K562 (cell line): ENCODE measurements around the gene HGS. TPM values are rescaled to one million over a fixed set of nuclear protein-coding genes. Genes with fewer than 3 reads are reported as not detected.

Source experiments
- ATAC-seq: fragments of 200-7000 bp; cut with Tn5 transposase; 3 replicates; pipeline ENCODE4 v1.9.1; 2020; ENCODE audit warnings: moderate library complexity
- BruUV-seq: library from RNA; stranded (reverse); fragments of 400-500 nt; replicated peaks from 2 replicates; lab custom pipeline; 2021; lab: Mats Ljungman, UMichigan
- CTCF ChIA-PET: fragments of 300-600 bp; formaldehyde crosslinking; extraction: SDS; loops from one replicate; lab custom pipeline; 2021; ENCODE audit warnings: low intra/inter-chr PET ratio; lab: Yijun Ruan, JAX
- POLR2A ChIA-PET: fragments of 300-600, 350-650 bp; sonication (Branson Sonifier 250); formaldehyde crosslinking; extraction: SDS; loops from one replicate; lab custom pipeline; 2021; ENCODE audit warnings: antibody characterized with exemption, inconsistent platforms; lab: Yijun Ruan, JAX
- DNase-seq, 4 experiments: peaks; one replicate each; pipeline versions ENCODE4 v3.0.0 to v3.0.0-alpha.2; 2011 to 2018; ENCODE audit warnings: low spot score in 3 of 4, mixed read lengths in 3 of 4; ENCODE audit errors: extremely low read depth in 1 of 4
- FAIRE-seq: peaks from 2 replicates; lab custom pipeline; 2011; peaks lifted over from hg19 to GRCh38; lab: Jason Lieb, UNC
- H2AFZ ChIP-seq: 2 replicates; pipeline ENCODE4 v1.6.0; 2011; ENCODE audit warnings: low read depth, low read length, control low read depth, inconsistent platforms
- H3K27ac ChIP-seq: fragments of 200-600 bp; 3 replicates; pipeline ENCODE4 v1.8.0; 2011; ENCODE audit warnings: low read depth, mild to moderate bottlenecking, control low read depth, inconsistent platforms, low read length, moderate library complexity, mixed read lengths; ENCODE audit errors: extremely low read depth
- H3K27me3 ChIP-seq, 2 experiments: fragments of 300-600 bp in 1 of 2; 2 replicates in 1 of 2; 3 replicates in 1 of 2; pipeline versions ENCODE4 v1.6.0 to v1.8.0; 2011; ENCODE audit warnings: inconsistent platforms in 2 of 2, low read length in 2 of 2, mild to moderate bottlenecking in 1 of 2, mixed read lengths in 1 of 2, moderate library complexity in 1 of 2; ENCODE audit not compliant: control insufficient read depth in 2 of 2, insufficient read depth in 2 of 2
- H3K36me3 ChIP-seq: fragments of 300-600 bp; 3 replicates; pipeline ENCODE4 v1.8.0; 2011; ENCODE audit warnings: mild to moderate bottlenecking, low read length, inconsistent platforms; ENCODE audit not compliant: control insufficient read depth, insufficient read depth
- H3K4me1 ChIP-seq, 2 experiments: fragments of 200-600 bp in 1 of 2; replicated peaks in 1 of 2; 2 replicates in 1 of 2; 3 replicates in 1 of 2; pipeline versions ENCODE4 v1.5.1 to v1.8.0; 2011; ENCODE audit warnings: inconsistent platforms in 2 of 2, low read length in 2 of 2, mild to moderate bottlenecking in 1 of 2, mixed read lengths in 1 of 2, moderate library complexity in 1 of 2; ENCODE audit not compliant: control insufficient read depth in 2 of 2, insufficient read depth in 2 of 2
- H3K4me2 ChIP-seq: 2 replicates; pipeline ENCODE4 v1.6.1; 2011; ENCODE audit warnings: low read length, control low read depth, inconsistent platforms, mixed read lengths; ENCODE audit not compliant: insufficient read depth
- H3K4me3 ChIP-seq: fragments of 200-600 bp; sonication (generic), shearing (Covaris generic); 2 replicates; pipeline ENCODE4 v1.5.1; 2016; ENCODE audit warnings: control low read depth, inconsistent platforms
- H3K79me2 ChIP-seq: fragments of 200-600 bp; 3 replicates; pipeline ENCODE4 v1.8.0; 2011; ENCODE audit warnings: low read length, inconsistent platforms; ENCODE audit not compliant: control insufficient read depth, insufficient read depth
- H3K9ac ChIP-seq, 2 experiments: 2 replicates each; pipeline versions ENCODE4 v1.6.0 to v1.6.1; 2011; ENCODE audit warnings: low read depth in 2 of 2, low read length in 2 of 2, control low read depth in 1 of 2, inconsistent platforms in 1 of 2, mild to moderate bottlenecking in 1 of 2, mixed read lengths in 1 of 2; ENCODE audit not compliant: insufficient read depth in 1 of 2
- H3K9me1 ChIP-seq: one replicate; pipeline ENCODE4 v1.6.0; 2011; ENCODE audit warnings: inconsistent platforms, mild to moderate bottlenecking, low read length, moderate library complexity; ENCODE audit not compliant: control insufficient read depth, insufficient read depth
- H3K9me3 ChIP-seq: replicated peaks from 2 replicates; pipeline ENCODE4 v1.5.1; 2011; ENCODE audit warnings: low read depth, low read length, inconsistent platforms; ENCODE audit not compliant: control insufficient read depth, insufficient read depth
- H4K20me1 ChIP-seq: replicated peaks from 2 replicates; pipeline ENCODE4 v1.6.1; 2011; ENCODE audit warnings: low read length, inconsistent platforms, mixed read lengths; ENCODE audit not compliant: control insufficient read depth, insufficient read depth
- ETV6 ChIP-seq, 3 experiments: fragments of 150-350 bp in 1 of 3; sonication (generic) in 1 of 3; formaldehyde crosslinking in 1 of 3; IDR thresholded peaks; 2 replicates each; pipeline versions ENCODE4 v1.6.1 to v1.8.0; 2014 to 2022; ENCODE audit warnings: borderline replicate concordance in 2 of 3, low read depth in 2 of 3, antibody characterized with exemption in 1 of 3, low read length in 1 of 3, mild to moderate bottlenecking in 1 of 3, missing genetic modification reagents in 1 of 3
- SP1 ChIP-seq: sonication (generic); formaldehyde crosslinking; IDR thresholded peaks from 2 replicates; pipeline ENCODE4 v1.8.1; 2022; ENCODE audit warnings: mild to moderate bottlenecking, missing genetic modification reagents
- TCF3 ChIP-seq: sonication (generic); formaldehyde crosslinking; IDR thresholded peaks from 2 replicates; pipeline ENCODE4 v1.4.0; 2020; ENCODE audit warnings: mild to moderate bottlenecking, missing genetic modification reagents
- ZNF184 ChIP-seq: sonication (generic); formaldehyde crosslinking; IDR thresholded peaks from 2 replicates; pipeline ENCODE4 v1.5.0; 2020; ENCODE audit warnings: missing genetic modification reagents
- WGBS: fragments of 100-300 bp; shearing (Covaris generic); methylation state at CpG from one replicate; pipeline ENCODE4 v1.1.6; 2016; ENCODE audit warnings: low coverage, mixed read lengths; ENCODE audit not compliant: insufficient coverage; ENCODE audit errors: missing lambda C conversion rate; 5-methylcytosine and 5-hydroxymethylcytosine counted together
- in situ Hi-C: fragments of 300-500 bp; cut with MboI; formaldehyde crosslinking; loops from 4 replicates; pipeline ENCODE4 v1.15.0; 2018; ENCODE audit warnings: inconsistent platforms, mixed read lengths
- intact Hi-C: fragments of 100-400 bp; cut with micrococcal nuclease; formaldehyde crosslinking; loops from 2 replicates; pipeline ENCODE4 v1.14.2; 2022
- polyA plus RNA-seq, 8 experiments: library from polyadenylated mRNA; depleted of rRNA in 4 of 8; stranded (reverse) in 5 of 8; unstranded in 3 of 8; fragments of >200 nt; fragmentation: Nextera tagmentation in 2 of 8; fragmentation: Illumina TruSeq in 1 of 8; extraction: Ambion mirVana in 2 of 8; extraction: Trizol in 1 of 8; gene quantifications; 2 replicates each; pipeline versions ENCODE4 v1.2.1 to v1.2.3, GENCODE V29; 2011 to 2014; ENCODE audit warnings: inconsistent platforms in 1 of 8, missing spikeins in 1 of 8
- total RNA-seq, 7 experiments: library from RNA; depleted of rRNA in 6 of 7; stranded (reverse); fragments of >200 nt in 6 of 7; fragmentation: Illumina TruSeq in 2 of 7; extraction: Trizol in 2 of 7; gene quantifications; 2 replicates each; pipeline versions ENCODE4 v1.2.1 to v1.2.3, GENCODE V29; 2011 to 2021; ENCODE audit warnings: low replicate concordance in 1 of 7
- TF ChIP-seq, protein P1 (sequence below): sonication (generic); formaldehyde crosslinking; IDR thresholded peaks from 2 replicates; pipeline ENCODE4 v1.9.0; 2022; ENCODE audit warnings: mild to moderate bottlenecking, missing genetic modification reagents

Gene HGS
- total and polyA plus RNA-seq, 9 of the 15 experiments (the other 6 are each of a cell fraction or from before 2014, with no cell fraction given), result 3.9 to 176 (median 77.1) TPM

DNA sequence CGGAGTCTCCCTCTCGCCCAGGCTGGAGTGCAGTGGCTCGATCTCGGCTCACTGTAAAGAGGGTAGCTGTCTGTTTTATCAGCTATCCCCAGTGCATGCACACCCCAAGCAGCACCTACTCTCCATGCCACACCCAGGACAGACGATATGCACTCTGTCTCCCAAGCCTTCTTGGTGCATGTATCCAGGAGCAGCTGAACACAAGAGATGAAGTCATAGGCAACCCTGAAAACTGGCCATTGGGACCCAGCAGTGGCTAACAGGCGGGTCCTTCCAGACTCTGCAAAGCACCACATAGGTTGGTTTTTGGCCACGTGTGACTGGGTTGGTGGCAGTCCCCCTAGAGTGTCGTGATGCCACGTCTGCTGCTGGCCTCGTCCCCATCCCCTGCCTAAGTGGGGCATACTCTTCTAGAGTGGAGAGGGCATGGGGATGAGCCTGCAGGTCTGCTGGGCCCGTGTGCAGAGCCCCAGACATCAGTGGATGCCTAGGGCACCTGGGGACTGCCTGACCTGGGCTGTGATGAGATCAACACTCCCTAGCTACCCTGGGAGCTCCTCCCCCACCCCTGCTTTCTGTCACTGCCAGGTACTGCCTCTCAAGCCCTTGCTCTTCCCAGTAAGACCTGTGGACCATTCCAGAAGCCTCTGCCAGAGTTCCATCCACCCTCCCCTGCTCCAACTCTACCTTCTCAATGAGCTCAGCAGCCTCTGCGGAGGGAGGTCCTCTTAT, 36.8 kb upstream of the HGS start (continued):
- TF ChIP-seq SP1 (CRISPR knock-in tag) (no peak), TCF3 (CRISPR knock-in tag) (peak; percentile 55)
- TF ChIP-seq, protein P1, sequence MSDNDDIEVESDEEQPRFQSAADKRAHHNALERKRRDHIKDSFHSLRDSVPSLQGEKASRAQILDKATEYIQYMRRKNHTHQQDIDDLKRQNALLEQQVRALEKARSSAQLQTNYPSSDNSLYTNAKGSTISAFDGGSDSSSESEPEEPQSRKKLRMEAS (CRISPR knock-in tag), result 0 out of 2 replicates have a peak, but pooled peaks have one; percentile 30

DNA sequence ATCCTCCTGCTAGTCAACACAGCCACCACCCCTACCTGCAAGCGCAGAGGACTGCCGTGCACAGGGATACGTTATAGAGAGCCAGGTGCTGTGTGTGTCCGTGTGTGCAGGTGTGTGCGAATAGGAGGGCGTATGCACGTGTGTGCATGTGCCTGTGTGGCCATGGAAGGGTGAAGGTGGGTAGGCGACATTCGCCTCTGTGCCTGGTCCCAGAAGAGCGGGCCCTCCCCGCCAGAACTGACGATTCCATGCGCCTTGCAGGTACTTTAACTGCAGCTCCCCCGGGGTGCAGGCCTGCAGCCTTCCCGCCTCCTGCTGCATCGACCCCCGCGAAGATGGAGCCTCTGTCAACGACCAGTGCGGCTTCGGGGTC, 36.2 kb upstream of the HGS start:
- no peaks in the 10 kb centered on the region for H4K20me1 ChIP-seq
- no peak overlapping the region for H3K4me3 ChIP-seq
- POLR2A ChIA-PET, result interaction anchor here (1.0 to 1.7 kb wide), 3 partner anchors 9 to 135 kb away, joined by 3 to 5 read pairs (median 4); partner anchors contain the start of gene ACTG1
- TF ChIP-seq ZNF184 (CRISPR knock-in tag), result 0 out of 2 replicates have a peak, but pooled peaks have one; percentile 13
- no peak for TF ChIP-seq ETV6 (IDR thresholded peaks at IDR 0.05; ENCODE audit: borderline replicate concordance in 1 of 2, low read depth in 2 of 2, low read length in 1 of 2)
- no peak for TF ChIP-seq ETV6 (CRISPR knock-in tag; IDR thresholded peaks at IDR 0.05; ENCODE audit: borderline replicate concordance)
- H3K79me2 ChIP-seq, result no peaks in the 10 kb centered on the region
- WGBS, result 83% methylated on average over 18 of the region's 21 CpGs
- H3K36me3 ChIP-seq, result no peaks in the 10 kb centered on the region
- H3K9me1 ChIP-seq, result no peaks in the 10 kb centered on the region
- H3K4me2 ChIP-seq, result peak overlapping the region; percentile 69
- peaks cover 6% of the 10 kb centered on the region for H3K9me3 ChIP-seq
- no peak for FAIRE-seq
- peak overlapping the region; percentile 78 for H2AFZ ChIP-seq
- H3K4me1 ChIP-seq, result peaks cover 20 to 68% of the 10 kb centered on the region in 2 experiments; a peak in 4 of 5 replicates
- no peak overlapping the region for H3K9ac ChIP-seq
- DNase-seq, result peak in 1 of 4 experiments; percentile 2
- no TSS peak for BruUV-seq
- in situ Hi-C loops (no loop called here), intact Hi-C loops (no loop called here)
- H3K27me3 ChIP-seq, result no peaks in the 10 kb centered on the region
- ATAC-seq, result no peak
- no peak overlapping the region; the same call in 2 of the 3 replicates for H3K27ac ChIP-seq
- CTCF ChIA-PET, result no interaction called here
